Coronary artery (tissue), 2 donors: ENCODE measurements around the gene GNA12.

Experiments used
- DNase-seq: peaks from one replicate; pipeline ENCODE4 v3.0.0-alpha.2; 2017; ENCODE audit warnings: low spot score
- H3K27ac ChIP-seq, 2 donors: fragments of 200-600 bp; sonication (generic); one replicate each; pipeline ENCODE4 v1.5.1; 2016 to 2019
- H3K4me3 ChIP-seq: fragments of 200-600 bp; sonication (generic); 2 replicates; pipeline ENCODE4 v1.5.1; 2016; ENCODE audit warnings: mild to moderate bottlenecking, moderate library complexity
- CTCF ChIP-seq: fragments of 200-600 bp; sonication (generic); IDR thresholded peaks from one replicate; pipeline ENCODE4 v1.5.1; 2019; ENCODE audit warnings: antibody characterized with exemption

Gene GNA12

GRCh38 chr7:2883101-2883500 lies 39.0 kb upstream of the GNA12 start:
- Histone ChIP-seq H3K27ac (no peak overlapping the region), H3K4me3 (no peak overlapping the region)
- no peak for DNase-seq
- no peak for TF ChIP-seq CTCF

- no peak for DNase-seq
- H3K27ac ChIP-seq: no peak overlapping the region
- TF ChIP-seq CTCF: no peak
Observed at GRCh38 chr7:2882111-2882510, 38.0 kb upstream of the GNA12 start.

GRCh38 chr7:2880874-2881533 lies 36.9 kb upstream of the GNA12 start:
- Histone ChIP-seq H3K4me3 (no peak overlapping the region), H3K27ac (no peak overlapping the region)
- no peak for DNase-seq
- no peak for TF ChIP-seq CTCF

More at GRCh38 chr7:2882111-2882510, 38.0 kb upstream of the GNA12 start:
- H3K4me3 ChIP-seq: no peak overlapping the region

- H3K4me3 ChIP-seq: no peak overlapping the region
- H3K27ac ChIP-seq: no peak overlapping the region
- no peak for DNase-seq
- TF ChIP-seq CTCF: no peak
Observed at GRCh38 chr7:2880051-2880450, 35.9 kb upstream of the GNA12 start.

- no peak for TF ChIP-seq CTCF
- Histone ChIP-seq H3K4me3 (no peak overlapping the region), H3K27ac (no peak overlapping the region)
- no peak for DNase-seq
Observed at GRCh38 chr7:2879354-2879753, 35.2 kb upstream of the GNA12 start.

- no peak for DNase-seq
- H3K27ac ChIP-seq: no peak overlapping the region
- no peak for TF ChIP-seq CTCF
- no peak overlapping the region for H3K4me3 ChIP-seq
Observed at GRCh38 chr7:2878306-2878705, 34.2 kb upstream of the GNA12 start.

GRCh38 chr7:2876031-2876731 lies 32.1 kb upstream of the GNA12 start:
- TF ChIP-seq CTCF: no peak
- H3K27ac ChIP-seq: no peak overlapping the region
- DNase-seq: no peak
- no peak overlapping the region for H3K4me3 ChIP-seq
